ENCODE measurements around the gene CYSTM1. TPM values are rescaled to one million over a fixed set of nuclear protein-coding genes. Genes with fewer than 3 reads are reported as not detected.

CYSTM1 gene
- total and polyA plus RNA-seq, 3 experiments from 2014 or later, result 11.1 to 17.3 (median 13.9) TPM

- ChIA-PET CTCF (interaction anchor here (0.7 to 7.4 kb wide), 11 partner anchors 12 to 356 kb away, joined by 3 to 69 read pairs (median 4); partner anchors contain the start of genes HBEGF and SLC4A9), POLR2A (no interaction called here)
- no peaks in the 10 kb centered on the region for H3K27me3 Mint-ChIP-seq
- Histone ChIP-seq H3K36me3 (ENCODE audit: insufficient read depth, low read length) (peaks cover 4% of the 10 kb centered on the region), H3K9me3 (ENCODE audit: low read length) (no peaks in the 10 kb centered on the region), H3K27me3 (ENCODE audit: insufficient read depth, low read length, poor library complexity, severe bottlenecking) (no peaks in the 10 kb centered on the region), H3K4me1 (ENCODE audit: insufficient read depth, low read length) (peaks cover 10% of the 10 kb centered on the region), H3K4me3 (ENCODE audit: low read length) (no peak overlapping the region), H3K27ac (ENCODE audit: low read depth, low read length) (no peak overlapping the region)
- H3K4me3 Mint-ChIP-seq, result no peak overlapping the region
- H3K36me3 Mint-ChIP-seq, result peaks cover 0 to 32% (median 5%) of the 10 kb centered on the region in 3 donors
- peaks cover 4 to 8% (median 4%) of the 10 kb centered on the region in 3 donors for H3K4me1 Mint-ChIP-seq
- no peak for DNase-seq
- H3K27ac Mint-ChIP-seq, result no peak overlapping the region
- no peaks in the 10 kb centered on the region for H3K9me3 Mint-ChIP-seq
Measured at GRCh38 chr5:140243706-140244250, 68.8 kb downstream of the CYSTM1 start.

- no peaks in the 10 kb centered on the region for H3K27me3 ChIP-seq (ENCODE audit: insufficient read depth, low read length, poor library complexity, severe bottlenecking)
- H3K36me3 ChIP-seq (ENCODE audit: insufficient read depth, low read length), result peaks cover 4% of the 10 kb centered on the region
- H3K27ac ChIP-seq (ENCODE audit: low read depth, low read length), result no peak overlapping the region
- H3K27me3 Mint-ChIP-seq, result no peaks in the 10 kb centered on the region
- no peaks in the 10 kb centered on the region for H3K9me3 Mint-ChIP-seq
- H3K27ac Mint-ChIP-seq, result peak overlapping the region in 2 of 8 donors; percentile 53 to 71
- peaks cover 4 to 8% (median 5%) of the 10 kb centered on the region in 3 donors for H3K4me1 Mint-ChIP-seq
- H3K4me3 Mint-ChIP-seq, result no peak overlapping the region
- no peak overlapping the region for H3K4me3 ChIP-seq (ENCODE audit: low read length)
- ChIA-PET CTCF (interaction anchor here (0.7 to 7.4 kb wide), 10 partner anchors 11 to 355 kb away, joined by 3 to 69 read pairs (median 4); partner anchors contain the start of genes HBEGF, PFDN1 and SLC4A9), POLR2A (no interaction called here)
- DNase-seq, result peak; percentile 44 to 71 (median 51)
- H3K9me3 ChIP-seq (ENCODE audit: low read length), result no peaks in the 10 kb centered on the region
- H3K36me3 Mint-ChIP-seq, result peaks cover 0 to 34% (median 5%) of the 10 kb centered on the region in 3 donors
- H3K4me1 ChIP-seq (ENCODE audit: insufficient read depth, low read length), result peaks cover 10% of the 10 kb centered on the region
Measured at GRCh38 chr5:140244525-140245025, 69.6 kb downstream of the CYSTM1 start.

DNA sequence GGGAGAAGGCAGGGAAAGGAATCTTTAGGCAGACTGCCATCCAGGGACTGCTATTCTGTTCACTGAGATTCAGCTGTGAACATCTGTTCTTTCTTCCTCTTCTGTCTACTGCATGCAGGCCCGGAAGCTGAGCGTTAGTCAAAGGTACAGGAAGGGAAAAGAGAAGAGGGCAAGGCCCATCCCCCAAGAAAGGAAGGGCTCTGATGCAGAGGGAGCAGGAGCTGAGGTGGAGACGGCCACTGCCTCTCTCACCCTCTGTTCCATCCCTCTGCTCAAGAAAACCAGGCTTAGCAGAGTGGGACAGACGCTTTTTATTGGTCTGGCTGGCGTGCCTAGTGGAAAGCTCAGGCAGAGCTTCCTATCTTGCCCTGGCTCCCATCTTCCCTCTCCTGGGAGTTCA lies 70.4 kb downstream of the CYSTM1 start:
- Histone ChIP-seq H3K27me3 (ENCODE audit: insufficient read depth, low read length, poor library complexity, severe bottlenecking) (no peaks in the 10 kb centered on the region), H3K9me3 (ENCODE audit: low read length) (no peaks in the 10 kb centered on the region), H3K36me3 (ENCODE audit: insufficient read depth, low read length) (peaks cover 4% of the 10 kb centered on the region), H3K27ac (ENCODE audit: low read depth, low read length) (no peak overlapping the region), H3K4me1 (ENCODE audit: insufficient read depth, low read length) (peaks cover 10% of the 10 kb centered on the region), H3K4me3 (ENCODE audit: low read length) (no peak overlapping the region)
- no peaks in the 10 kb centered on the region for H3K9me3 Mint-ChIP-seq
- ChIA-PET POLR2A (no interaction called here), CTCF (interaction anchor here (1.3 to 7.4 kb wide), 5 partner anchors 9 to 111 kb away, joined by 3 to 69 read pairs (median 4); partner anchors contain the start of gene HBEGF)
- no peak overlapping the region for H3K4me3 Mint-ChIP-seq
- peaks cover 6 to 12% (median 8%) of the 10 kb centered on the region in 3 donors for H3K4me1 Mint-ChIP-seq
- no peaks in the 10 kb centered on the region for H3K27me3 Mint-ChIP-seq
- peaks cover 0 to 39% (median 7%) of the 10 kb centered on the region in 3 donors for H3K36me3 Mint-ChIP-seq
- H3K27ac Mint-ChIP-seq, result no peak overlapping the region
- DNase-seq, result no peak

GRCh38 chr5:140245926-140246325 lies 70.9 kb downstream of the CYSTM1 start:
- Histone ChIP-seq H3K27ac (ENCODE audit: low read depth, low read length) (no peak overlapping the region), H3K4me3 (ENCODE audit: low read length) (no peak overlapping the region), H3K36me3 (ENCODE audit: insufficient read depth, low read length) (peaks cover 4% of the 10 kb centered on the region), H3K9me3 (ENCODE audit: low read length) (no peaks in the 10 kb centered on the region), H3K27me3 (ENCODE audit: insufficient read depth, low read length, poor library complexity, severe bottlenecking) (no peaks in the 10 kb centered on the region), H3K4me1 (ENCODE audit: insufficient read depth, low read length) (peaks cover 10% of the 10 kb centered on the region)
- Mint-ChIP-seq H3K4me3 (no peak overlapping the region), H3K4me1 (peaks cover 9 to 14% (median 9%) of the 10 kb centered on the region in 3 donors), H3K9me3 (no peaks in the 10 kb centered on the region), H3K36me3 (peaks cover 0 to 42% (median 9%) of the 10 kb centered on the region in 3 donors), H3K27ac (no peak overlapping the region), H3K27me3 (no peaks in the 10 kb centered on the region)
- POLR2A ChIA-PET, result no interaction called here
- CTCF ChIA-PET, result interaction anchor here (1.3 to 7.4 kb wide), 2 partner anchors 10 to 105 kb away, joined by 3 to 69 read pairs; no protein-coding TSS in a partner anchor
- no peak for DNase-seq

DNA sequence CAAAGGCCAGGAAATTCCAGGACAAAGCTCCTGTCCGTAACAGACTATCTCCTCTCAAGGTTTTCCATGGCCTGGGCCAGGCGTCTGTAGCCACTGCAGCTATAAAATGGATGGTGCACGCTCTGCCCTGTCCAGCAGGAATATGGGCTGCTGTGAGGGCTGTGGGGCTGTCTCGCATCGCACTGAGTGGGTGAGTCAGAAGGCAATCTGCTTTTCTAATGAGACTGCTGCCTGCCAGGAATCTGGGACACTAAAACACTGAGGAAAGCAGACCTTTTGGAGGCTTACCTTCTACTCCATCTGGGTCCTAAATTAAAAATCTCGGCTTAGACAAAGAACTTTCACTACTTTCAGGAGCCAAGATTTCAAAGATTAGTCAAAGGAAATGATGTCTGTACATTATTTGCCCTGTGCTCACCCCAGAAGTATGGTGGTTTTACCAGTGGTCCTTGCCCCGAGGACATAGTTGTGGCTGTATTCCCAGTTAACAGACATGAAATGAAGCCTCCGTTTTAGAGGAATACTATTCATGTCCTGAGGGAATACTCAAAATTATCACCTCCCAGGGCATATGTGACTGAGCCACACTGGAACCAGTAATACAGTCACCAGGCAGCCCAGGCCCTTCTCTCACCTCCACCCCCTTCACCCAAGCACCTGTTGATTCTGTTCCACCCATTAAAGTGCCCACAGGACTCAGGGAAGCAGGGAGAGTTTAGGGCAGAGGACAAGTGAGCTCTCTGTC lies 71.6 kb downstream of the CYSTM1 start:
- no peak overlapping the region for H3K4me3 ChIP-seq (ENCODE audit: low read length)
- DNase-seq, result no peak
- Mint-ChIP-seq H3K36me3 (peaks cover 0 to 44% (median 9%) of the 10 kb centered on the region in 3 donors), H3K4me3 (no peak overlapping the region), H3K27me3 (no peaks in the 10 kb centered on the region), H3K9me3 (no peaks in the 10 kb centered on the region), H3K27ac (no peak overlapping the region), H3K4me1 (peaks cover 13 to 19% (median 13%) of the 10 kb centered on the region in 3 donors)
- no peaks in the 10 kb centered on the region for H3K27me3 ChIP-seq (ENCODE audit: insufficient read depth, low read length, poor library complexity, severe bottlenecking)
- peaks cover 14% of the 10 kb centered on the region for H3K4me1 ChIP-seq (ENCODE audit: insufficient read depth, low read length)
- no peaks in the 10 kb centered on the region for H3K9me3 ChIP-seq (ENCODE audit: low read length)
- POLR2A ChIA-PET, result no interaction called here
- CTCF ChIA-PET, result interaction anchor here (0.8 to 7.4 kb wide), 5 partner anchors 9 to 117 kb away, joined by 3 to 69 read pairs (median 3); no protein-coding TSS in a partner anchor
- H3K36me3 ChIP-seq (ENCODE audit: insufficient read depth, low read length), result peaks cover 4% of the 10 kb centered on the region
- no peak overlapping the region for H3K27ac ChIP-seq (ENCODE audit: low read depth, low read length)

GRCh38 chr5:140248414-140248813 lies 73.4 kb downstream of the CYSTM1 start:
- no peak overlapping the region for H3K4me3 Mint-ChIP-seq
- Histone ChIP-seq H3K27ac (ENCODE audit: low read depth, low read length) (no peak overlapping the region), H3K4me1 (ENCODE audit: insufficient read depth, low read length) (peaks cover 24% of the 10 kb centered on the region), H3K4me3 (ENCODE audit: low read length) (no peak overlapping the region), H3K36me3 (ENCODE audit: insufficient read depth, low read length) (peaks cover 4% of the 10 kb centered on the region), H3K27me3 (ENCODE audit: insufficient read depth, low read length, poor library complexity, severe bottlenecking) (no peaks in the 10 kb centered on the region), H3K9me3 (ENCODE audit: low read length) (no peaks in the 10 kb centered on the region)
- H3K27me3 Mint-ChIP-seq, result no peaks in the 10 kb centered on the region
- peak overlapping the region in 2 of 8 donors; percentile 12 to 27 for H3K27ac Mint-ChIP-seq
- peaks cover 26 to 38% (median 31%) of the 10 kb centered on the region in 3 donors for H3K4me1 Mint-ChIP-seq
- CTCF ChIA-PET, result interaction anchor here (1.4 kb wide), 1 partner anchor 98 kb away, joined by 3 read pairs; the partner anchor contains the start of gene HBEGF
- peaks cover 0 to 44% (median 8%) of the 10 kb centered on the region in 3 donors for H3K36me3 Mint-ChIP-seq
- no peaks in the 10 kb centered on the region for H3K9me3 Mint-ChIP-seq
- POLR2A ChIA-PET, result no interaction called here
- DNase-seq, result no peak

- H3K4me1 Mint-ChIP-seq, result peaks cover 26 to 38% (median 31%) of the 10 kb centered on the region in 3 donors
- DNase-seq, result no peak
- H3K27me3 ChIP-seq (ENCODE audit: insufficient read depth, low read length, poor library complexity, severe bottlenecking), result no peaks in the 10 kb centered on the region
- no peaks in the 10 kb centered on the region for H3K9me3 Mint-ChIP-seq
- no peak overlapping the region for H3K27ac ChIP-seq (ENCODE audit: low read depth, low read length)
- no peak overlapping the region for H3K4me3 Mint-ChIP-seq
- no peaks in the 10 kb centered on the region for H3K9me3 ChIP-seq (ENCODE audit: low read length)
- ChIA-PET CTCF (no interaction called here), POLR2A (no interaction called here)
- peaks cover 0 to 37% (median 8%) of the 10 kb centered on the region in 3 donors for H3K36me3 Mint-ChIP-seq
- H3K36me3 ChIP-seq (ENCODE audit: insufficient read depth, low read length), result peaks cover 4% of the 10 kb centered on the region
- peaks cover 23% of the 10 kb centered on the region for H3K4me1 ChIP-seq (ENCODE audit: insufficient read depth, low read length)
- no peak overlapping the region for H3K4me3 ChIP-seq (ENCODE audit: low read length)
- H3K27me3 Mint-ChIP-seq, result no peaks in the 10 kb centered on the region
- H3K27ac Mint-ChIP-seq, result peak overlapping the region in 4 of 8 donors; percentile 48 to 67 (median 54)
Measured at GRCh38 chr5:140249536-140249935, 74.5 kb downstream of the CYSTM1 start.

All from CD8-positive, alpha-beta memory T cell (primary cell).